ENCODE results near the gene PATZ1. TPM values are rescaled to one million over a fixed set of nuclear protein-coding genes. Genes with fewer than 3 reads are reported as not detected.

Gene PATZ1
- total RNA-seq, 1 experiment from 2014 or later, result 18.6 TPM

DNA sequence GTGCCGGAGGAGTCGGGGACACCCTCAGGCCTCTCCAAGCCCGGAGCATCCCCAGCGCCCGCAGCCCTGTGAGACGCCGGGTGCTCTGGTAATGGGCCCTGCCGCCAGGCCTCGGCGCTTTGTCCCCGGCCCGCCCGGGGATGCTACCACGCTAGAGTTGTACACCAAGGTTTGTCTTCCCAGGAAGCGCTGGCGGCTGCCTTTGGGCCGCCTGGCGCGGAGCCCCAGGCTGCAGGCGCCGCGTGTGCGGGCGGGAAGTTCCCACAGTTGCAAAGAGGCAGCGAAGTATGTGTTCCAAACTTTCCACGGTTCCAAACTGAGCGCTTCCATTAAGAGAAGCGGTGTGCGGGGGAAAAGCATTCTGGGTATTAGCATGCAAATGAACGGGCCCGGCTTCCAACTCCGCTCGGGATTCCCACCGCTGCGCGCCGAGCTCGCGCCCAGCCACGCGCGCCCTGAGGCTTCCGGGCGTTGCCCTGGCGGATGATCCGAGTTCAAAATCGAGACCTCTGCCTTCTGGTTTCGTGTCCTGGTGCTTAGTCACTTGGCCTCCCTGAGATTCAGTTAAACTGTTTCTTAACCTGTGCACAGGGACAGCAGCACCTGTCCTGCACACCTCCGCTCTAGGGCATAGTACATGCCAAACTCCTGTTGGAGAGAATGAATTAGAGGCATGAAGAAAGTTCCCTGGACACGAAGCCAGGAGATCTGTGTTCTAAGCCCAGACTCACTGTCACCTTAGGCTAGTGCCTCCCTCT, 1.3 kb upstream of the PATZ1 start:
- ChIA-PET CTCF (interaction anchor here (0.6 kb wide), 1 partner anchor 55 kb away, joined by 3 read pairs; no protein-coding TSS in a partner anchor), POLR2A (interaction anchor here (0.5 kb wide), 1 partner anchor 84 kb away, joined by 5 read pairs; no protein-coding TSS in a partner anchor)
- Histone ChIP-seq H3K9me3 (ENCODE audit: control insufficient read depth, insufficient read depth, low read depth, low read length) (no peaks in the 10 kb centered on the region), H3K36me3 (ENCODE audit: control insufficient read depth, insufficient read depth, low read length) (no peaks in the 10 kb centered on the region), H3K4me1 (ENCODE audit: control insufficient read depth, insufficient read depth, low read length) (peaks cover 17% of the 10 kb centered on the region), H3K27me3 (ENCODE audit: control insufficient read depth, insufficient read depth, low read length) (no peaks in the 10 kb centered on the region), H3K4me3 (ENCODE audit: low read depth in 2 of 2, low read length in 2 of 2) (peak overlapping the region; percentile 54 to 74), H3K27ac (ENCODE audit: low read length) (peak overlapping the region; percentile 85)
- DNase-seq (ENCODE audit: low read depth, low spot score), result no peak
- in situ Hi-C loops (cut with HindIII; ENCODE audit: low pct_unique_long_range_greater_than_20kb, low sequenced_read_pairs), result no loop called here
- peak; percentile 62 for ATAC-seq
- intact Hi-C loops (cut with micrococcal nuclease; ENCODE audit: unreplicated experiment), result no loop called here
- TF ChIP-seq SIN3A (IDR thresholded peaks at IDR 0.05; ENCODE audit: borderline replicate concordance, insufficient read depth, low read depth, low read length) (0 out of 2 replicates have a peak, but pooled peaks have one; percentile 40), TCF7L2 (IDR thresholded peaks at IDR 0.05; ENCODE audit: low read depth, low read length) (no peak), POLR2AphosphoS5 (IDR thresholded peaks at IDR 0.05; ENCODE audit: low read depth, low read length) (peak; percentile 62)
- TF ChIP-seq, protein P1, sequence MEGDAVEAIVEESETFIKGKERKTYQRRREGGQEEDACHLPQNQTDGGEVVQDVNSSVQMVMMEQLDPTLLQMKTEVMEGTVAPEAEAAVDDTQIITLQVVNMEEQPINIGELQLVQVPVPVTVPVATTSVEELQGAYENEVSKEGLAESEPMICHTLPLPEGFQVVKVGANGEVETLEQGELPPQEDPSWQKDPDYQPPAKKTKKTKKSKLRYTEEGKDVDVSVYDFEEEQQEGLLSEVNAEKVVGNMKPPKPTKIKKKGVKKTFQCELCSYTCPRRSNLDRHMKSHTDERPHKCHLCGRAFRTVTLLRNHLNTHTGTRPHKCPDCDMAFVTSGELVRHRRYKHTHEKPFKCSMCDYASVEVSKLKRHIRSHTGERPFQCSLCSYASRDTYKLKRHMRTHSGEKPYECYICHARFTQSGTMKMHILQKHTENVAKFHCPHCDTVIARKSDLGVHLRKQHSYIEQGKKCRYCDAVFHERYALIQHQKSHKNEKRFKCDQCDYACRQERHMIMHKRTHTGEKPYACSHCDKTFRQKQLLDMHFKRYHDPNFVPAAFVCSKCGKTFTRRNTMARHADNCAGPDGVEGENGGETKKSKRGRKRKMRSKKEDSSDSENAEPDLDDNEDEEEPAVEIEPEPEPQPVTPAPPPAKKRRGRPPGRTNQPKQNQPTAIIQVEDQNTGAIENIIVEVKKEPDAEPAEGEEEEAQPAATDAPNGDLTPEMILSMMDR (IDR thresholded peaks at IDR 0.05), result no peak
- TF ChIP-seq, protein P2, sequence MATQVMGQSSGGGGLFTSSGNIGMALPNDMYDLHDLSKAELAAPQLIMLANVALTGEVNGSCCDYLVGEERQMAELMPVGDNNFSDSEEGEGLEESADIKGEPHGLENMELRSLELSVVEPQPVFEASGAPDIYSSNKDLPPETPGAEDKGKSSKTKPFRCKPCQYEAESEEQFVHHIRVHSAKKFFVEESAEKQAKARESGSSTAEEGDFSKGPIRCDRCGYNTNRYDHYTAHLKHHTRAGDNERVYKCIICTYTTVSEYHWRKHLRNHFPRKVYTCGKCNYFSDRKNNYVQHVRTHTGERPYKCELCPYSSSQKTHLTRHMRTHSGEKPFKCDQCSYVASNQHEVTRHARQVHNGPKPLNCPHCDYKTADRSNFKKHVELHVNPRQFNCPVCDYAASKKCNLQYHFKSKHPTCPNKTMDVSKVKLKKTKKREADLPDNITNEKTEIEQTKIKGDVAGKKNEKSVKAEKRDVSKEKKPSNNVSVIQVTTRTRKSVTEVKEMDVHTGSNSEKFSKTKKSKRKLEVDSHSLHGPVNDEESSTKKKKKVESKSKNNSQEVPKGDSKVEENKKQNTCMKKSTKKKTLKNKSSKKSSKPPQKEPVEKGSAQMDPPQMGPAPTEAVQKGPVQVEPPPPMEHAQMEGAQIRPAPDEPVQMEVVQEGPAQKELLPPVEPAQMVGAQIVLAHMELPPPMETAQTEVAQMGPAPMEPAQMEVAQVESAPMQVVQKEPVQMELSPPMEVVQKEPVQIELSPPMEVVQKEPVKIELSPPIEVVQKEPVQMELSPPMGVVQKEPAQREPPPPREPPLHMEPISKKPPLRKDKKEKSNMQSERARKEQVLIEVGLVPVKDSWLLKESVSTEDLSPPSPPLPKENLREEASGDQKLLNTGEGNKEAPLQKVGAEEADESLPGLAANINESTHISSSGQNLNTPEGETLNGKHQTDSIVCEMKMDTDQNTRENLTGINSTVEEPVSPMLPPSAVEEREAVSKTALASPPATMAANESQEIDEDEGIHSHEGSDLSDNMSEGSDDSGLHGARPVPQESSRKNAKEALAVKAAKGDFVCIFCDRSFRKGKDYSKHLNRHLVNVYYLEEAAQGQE (IDR thresholded peaks at IDR 0.05; ENCODE audit: insufficient read depth in 1 of 2, low read depth in 2 of 2, low read length in 1 of 2), result no peak
- no TSS peak for BruUV-seq (replicated peaks)

DNA sequence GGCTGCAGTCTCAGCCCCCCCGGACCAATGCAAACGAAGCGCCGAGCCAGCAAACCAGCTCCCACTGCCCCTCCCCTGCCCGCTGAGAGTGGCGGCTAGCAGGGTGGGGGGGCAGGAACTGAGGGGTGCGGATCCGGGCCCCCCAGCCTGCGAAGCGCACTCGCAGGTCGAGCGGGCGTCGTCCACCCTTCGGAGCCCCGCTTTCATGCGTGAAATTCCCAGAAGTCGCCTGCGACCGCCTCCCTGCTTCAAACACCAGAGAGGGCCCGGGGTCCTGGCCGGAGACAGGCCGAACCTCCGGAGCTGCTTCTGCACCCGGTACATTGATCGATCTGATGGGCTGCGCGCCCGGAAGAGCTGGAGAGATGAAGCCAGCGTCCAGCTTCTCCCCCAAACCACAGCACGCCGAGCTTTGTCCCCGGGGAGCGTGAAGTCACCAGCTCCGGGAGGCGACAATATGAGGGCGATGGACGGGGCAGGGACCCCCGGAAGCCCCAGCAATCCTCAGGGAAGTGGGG, 646 bp upstream of the PATZ1 start:
- DNase-seq (ENCODE audit: low read depth, low spot score) (no peak), ATAC-seq (peak; percentile 56)
- H3K27me3 ChIP-seq (ENCODE audit: control insufficient read depth, insufficient read depth, low read length), result no peaks in the 10 kb centered on the region
- H3K4me1 ChIP-seq (ENCODE audit: control insufficient read depth, insufficient read depth, low read length), result peaks cover 17% of the 10 kb centered on the region
- BruUV-seq (replicated peaks), result no TSS peak
- no peaks in the 10 kb centered on the region for H3K36me3 ChIP-seq (ENCODE audit: control insufficient read depth, insufficient read depth, low read length)
- intact Hi-C loops (cut with micrococcal nuclease; ENCODE audit: unreplicated experiment), result no loop called here
- POLR2A ChIA-PET, result no interaction called here
- no peaks in the 10 kb centered on the region for H3K9me3 ChIP-seq (ENCODE audit: control insufficient read depth, insufficient read depth, low read depth, low read length)
- in situ Hi-C loops (cut with HindIII; ENCODE audit: low pct_unique_long_range_greater_than_20kb, low sequenced_read_pairs), result no loop called here
- peak overlapping the region; percentile 85 for H3K27ac ChIP-seq (ENCODE audit: low read length)
- H3K4me3 ChIP-seq (ENCODE audit: low read depth in 2 of 2, low read length in 2 of 2), result peak overlapping the region; percentile 54 to 74
- CTCF ChIA-PET, result interaction anchor here (0.6 kb wide), 1 partner anchor 54 kb away, joined by 3 read pairs; no protein-coding TSS in a partner anchor
- TF ChIP-seq, protein P1 (IDR thresholded peaks at IDR 0.05), result no peak
- TF ChIP-seq SIN3A (IDR thresholded peaks at IDR 0.05; ENCODE audit: borderline replicate concordance, insufficient read depth, low read depth, low read length), result no peak
- TF ChIP-seq, protein P2 (IDR thresholded peaks at IDR 0.05; ENCODE audit: insufficient read depth in 1 of 2, low read depth in 2 of 2, low read length in 1 of 2), result no peak
- TF ChIP-seq POLR2AphosphoS5 (IDR thresholded peaks at IDR 0.05; ENCODE audit: low read depth, low read length), result no peak
- TF ChIP-seq TCF7L2 (IDR thresholded peaks at IDR 0.05; ENCODE audit: low read depth, low read length), result no peak

Measured in Panc1 (cell line).